ENCODE measurements around the gene PDIA3.
A peak's percentile ranks its signal among the peaks of the same experiment; 100 is the strongest.
"Not testable (repeated sequence)": the region's sequence is repeated elsewhere in the genome, so short reads cannot be mapped to it uniquely, and the experiment has no call there.

Gene PDIA3

GRCh38 chr15:43776718-43777266, 30.6 kb downstream of the PDIA3 start, which contains the start of gene ELL3:
Gene ELL3 (minus strand): TSS chr15:43776966. CDS start chr15:43776901, 65 bp downstream.
- FAIRE-seq: no peak

- no peak for FAIRE-seq
Measured at GRCh38 chr15:43777267-43777914, 31.2 kb downstream of the PDIA3 start.

GRCh38 chr15:43779016-43779415, 32.8 kb downstream of the PDIA3 start:
- FAIRE-seq: no peak

- no peak for FAIRE-seq
Measured at GRCh38 chr15:43789409-43789808, 43.2 kb downstream of the PDIA3 start.

GRCh38 chr15:43791993-43792760, 45.9 kb downstream of the PDIA3 start, which contains the start of gene SERF2:
Gene SERF2 (plus strand): TSS chr15:43792320. CDS start chr15:43792377, 57 bp downstream.
- FAIRE-seq: peak; percentile 96

- FAIRE-seq: no peak
Measured at GRCh38 chr15:43792761-43793476, 46.7 kb downstream of the PDIA3 start.

GRCh38 chr15:43793647-43794046, 47.4 kb downstream of the PDIA3 start:
- FAIRE-seq: no peak

GRCh38 chr15:43794269-43795037, 48.2 kb downstream of the PDIA3 start:
- no peak for FAIRE-seq

- FAIRE-seq: no peak
Measured at GRCh38 chr15:43795197-43795596, 49.0 kb downstream of the PDIA3 start.

GRCh38 chr15:43795997-43796396, 49.8 kb downstream of the PDIA3 start:
- no peak for FAIRE-seq

GRCh38 chr15:43796566-43796965, 50.3 kb downstream of the PDIA3 start:
- no peak for FAIRE-seq

- no peak for FAIRE-seq
Measured at GRCh38 chr15:43799209-43799944, 53.1 kb downstream of the PDIA3 start.

GRCh38 chr15:43799945-43800285, 53.7 kb downstream of the PDIA3 start, which contains the start of gene SERINC4:
Gene SERINC4 (minus strand): TSS chr15:43800220. CDS start chr15:43799986, 234 bp downstream.
- no peak for FAIRE-seq

- FAIRE-seq: peak; percentile 3
Measured at GRCh38 chr15:43800286-43801141, 54.3 kb downstream of the PDIA3 start, which contains the start of gene HYPK. Gene HYPK (plus strand): TSS chr15:43800599. CDS start chr15:43800623, 24 bp downstream.

- FAIRE-seq: not testable (repeated sequence)
Measured at GRCh38 chr15:43802676-43803075, 56.4 kb downstream of the PDIA3 start.

GRCh38 chr15:43808435-43808950, 62.3 kb downstream of the PDIA3 start:
- no peak for FAIRE-seq

GRCh38 chr15:43808960-43809678, 62.9 kb downstream of the PDIA3 start:
- FAIRE-seq: no peak

- not testable (repeated sequence) for FAIRE-seq
Measured at GRCh38 chr15:43815064-43815463, 68.8 kb downstream of the PDIA3 start.

- FAIRE-seq: no peak
Measured at GRCh38 chr15:43821505-43821904, 75.3 kb downstream of the PDIA3 start.

Measured in A204.1 (cell line).